Fibroblast of lung (primary cell): ENCODE results near the gene WASF3. TPM values are rescaled to one million over a fixed set of nuclear protein-coding genes. Genes with fewer than 3 reads are reported as not detected.

ENCODE experiments used
- DNase-seq, 2 donors: peaks; one replicate each; pipeline versions ENCODE4 v3.0.0 to v3.0.0-alpha.2; 2010; ENCODE audit warnings: low read depth in 2 of 2
- H2AFZ ChIP-seq: 2 replicates; pipeline ENCODE4 v1.5.1; 2012; ENCODE audit warnings: low read length, control low read depth, inconsistent platforms
- H3K27ac ChIP-seq: 2 replicates; pipeline ENCODE4 v1.5.1; 2011; ENCODE audit warnings: low read length, control low read depth; ENCODE audit not compliant: insufficient read depth
- H3K27me3 ChIP-seq: 2 replicates; pipeline ENCODE4 v1.5.1; 2011; ENCODE audit warnings: mild to moderate bottlenecking, low read length; ENCODE audit not compliant: control insufficient read depth, insufficient read depth
- H3K36me3 ChIP-seq: 2 replicates; pipeline ENCODE4 v1.5.1; 2011; ENCODE audit warnings: low read length; ENCODE audit not compliant: control insufficient read depth, insufficient read depth
- H3K4me1 ChIP-seq: 2 replicates; pipeline ENCODE4 v1.5.1; 2011; ENCODE audit warnings: low read length; ENCODE audit not compliant: control insufficient read depth, insufficient read depth; ENCODE audit errors: extremely low read depth
- H3K4me2 ChIP-seq: 2 replicates; pipeline ENCODE4 v1.5.1; 2011; ENCODE audit warnings: low read length, control low read depth; ENCODE audit not compliant: insufficient read depth; ENCODE audit errors: extremely low read depth
- H3K4me3 ChIP-seq, 4 experiments: fragments of 200-600 bp in 1 of 4; sonication (generic) in 1 of 4; replicated peaks in 1 of 4; 2 replicates each; pipeline ENCODE4 v1.5.1; 2011 to 2016; ENCODE audit warnings: low read length in 4 of 4, low read depth in 3 of 4, mild to moderate bottlenecking in 3 of 4, control low read depth in 2 of 4, inconsistent platforms in 1 of 4, mixed read lengths in 1 of 4; ENCODE audit not compliant: insufficient read depth in 1 of 4; ENCODE audit errors: control extremely low read depth in 1 of 4
- H3K79me2 ChIP-seq: 2 replicates; pipeline ENCODE4 v1.5.1; 2012; ENCODE audit warnings: mild to moderate bottlenecking, low read length, inconsistent platforms; ENCODE audit not compliant: control insufficient read depth, insufficient read depth
- H3K9ac ChIP-seq: 2 replicates; pipeline ENCODE4 v1.5.1; 2011; ENCODE audit warnings: mild to moderate bottlenecking, low read length, control low read depth; ENCODE audit not compliant: insufficient read depth
- H3K9me3 ChIP-seq: 2 replicates; pipeline ENCODE4 v1.5.1; 2012; ENCODE audit warnings: low read depth, low read length; ENCODE audit not compliant: control insufficient read depth, insufficient read depth
- H4K20me1 ChIP-seq: 2 replicates; pipeline ENCODE4 v1.5.1; 2011; ENCODE audit warnings: low read length; ENCODE audit not compliant: control insufficient read depth, insufficient read depth; ENCODE audit errors: extremely low read depth
- EZH2 ChIP-seq: IDR thresholded peaks from 2 replicates; pipeline ENCODE4 v1.5.1; 2012; ENCODE audit warnings: low read length, control low read depth, mild to moderate bottlenecking; ENCODE audit errors: missing control alignments
- polyA plus RNA-seq, 2 donors: library from polyadenylated mRNA; depleted of rRNA in 1 of 2; stranded (reverse) in 1 of 2; unstranded in 1 of 2; fragments of >200 nt; gene quantifications; 2 replicates each; pipeline ENCODE4 v1.2.1, GENCODE V29; 2011 to 2012; ENCODE audit warnings: missing spikeins in 1 of 2
- total RNA-seq: library from RNA; depleted of rRNA; stranded (reverse); fragments of >200 nt; gene quantifications from 2 replicates; pipeline ENCODE4 v1.2.1, GENCODE V29; 2014
- TF ChIP-seq, protein P1 (sequence below), 2 donors: IDR thresholded peaks in 1 of 2; conservative IDR thresholded peaks in 1 of 2; 1 replicate in 1 of 2; 2 replicates in 1 of 2; pipeline ENCODE4 v1.5.1; 2011 to 2012; ENCODE audit warnings: low read length in 2 of 2, control low read depth in 1 of 2, inconsistent platforms in 1 of 2, low read depth in 1 of 2, mild to moderate bottlenecking in 1 of 2

Gene WASF3
- total and polyA plus RNA-seq, 2 donors (not counting 1 experiment from before 2014, with no cell fraction given), result 18.2 to 19.5 TPM

DNA sequence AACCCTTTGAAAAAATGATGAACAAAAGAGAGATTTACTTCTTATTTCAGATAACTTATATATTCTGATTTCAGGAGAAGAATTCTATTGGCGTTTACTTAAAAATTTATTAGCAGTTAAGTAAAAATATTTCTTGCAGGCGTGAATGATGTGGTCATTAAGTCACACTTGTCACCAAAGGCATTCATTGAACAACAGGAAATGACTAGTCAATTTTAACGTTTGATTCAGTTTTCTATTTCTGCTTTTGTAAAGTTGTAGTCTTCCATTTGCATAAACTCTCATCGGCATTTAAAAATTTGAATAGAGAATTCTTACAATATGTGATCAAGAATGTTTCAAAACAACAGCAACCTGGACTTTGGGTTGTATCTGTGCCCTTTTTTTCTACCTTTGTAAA is 119.7 kb downstream of the WASF3 start:
- no peaks in the 10 kb centered on the region for H3K79me2 ChIP-seq
- no peak overlapping the region for H2AFZ ChIP-seq
- no peaks in the 10 kb centered on the region for H4K20me1 ChIP-seq
- DNase-seq, result no peak
- H3K4me1 ChIP-seq, result peaks cover 4% of the 10 kb centered on the region
- no peak overlapping the region for H3K9ac ChIP-seq
- no peak overlapping the region for H3K4me2 ChIP-seq
- no peak overlapping the region for H3K27ac ChIP-seq
- no peaks in the 10 kb centered on the region for H3K27me3 ChIP-seq
- H3K4me3 ChIP-seq, result no peak overlapping the region
- H3K9me3 ChIP-seq, result no peaks in the 10 kb centered on the region
- H3K36me3 ChIP-seq, result peaks cover 4% of the 10 kb centered on the region
- no peak for TF ChIP-seq EZH2
- TF ChIP-seq, protein P1, sequence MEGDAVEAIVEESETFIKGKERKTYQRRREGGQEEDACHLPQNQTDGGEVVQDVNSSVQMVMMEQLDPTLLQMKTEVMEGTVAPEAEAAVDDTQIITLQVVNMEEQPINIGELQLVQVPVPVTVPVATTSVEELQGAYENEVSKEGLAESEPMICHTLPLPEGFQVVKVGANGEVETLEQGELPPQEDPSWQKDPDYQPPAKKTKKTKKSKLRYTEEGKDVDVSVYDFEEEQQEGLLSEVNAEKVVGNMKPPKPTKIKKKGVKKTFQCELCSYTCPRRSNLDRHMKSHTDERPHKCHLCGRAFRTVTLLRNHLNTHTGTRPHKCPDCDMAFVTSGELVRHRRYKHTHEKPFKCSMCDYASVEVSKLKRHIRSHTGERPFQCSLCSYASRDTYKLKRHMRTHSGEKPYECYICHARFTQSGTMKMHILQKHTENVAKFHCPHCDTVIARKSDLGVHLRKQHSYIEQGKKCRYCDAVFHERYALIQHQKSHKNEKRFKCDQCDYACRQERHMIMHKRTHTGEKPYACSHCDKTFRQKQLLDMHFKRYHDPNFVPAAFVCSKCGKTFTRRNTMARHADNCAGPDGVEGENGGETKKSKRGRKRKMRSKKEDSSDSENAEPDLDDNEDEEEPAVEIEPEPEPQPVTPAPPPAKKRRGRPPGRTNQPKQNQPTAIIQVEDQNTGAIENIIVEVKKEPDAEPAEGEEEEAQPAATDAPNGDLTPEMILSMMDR (conservative IDR thresholded peaks at IDR 0.05 in 1 of 2, IDR thresholded peaks at IDR 0.05 in 1 of 2; ENCODE audit: low read depth in 1 of 2, low read length in 2 of 2), result no peak

DNA sequence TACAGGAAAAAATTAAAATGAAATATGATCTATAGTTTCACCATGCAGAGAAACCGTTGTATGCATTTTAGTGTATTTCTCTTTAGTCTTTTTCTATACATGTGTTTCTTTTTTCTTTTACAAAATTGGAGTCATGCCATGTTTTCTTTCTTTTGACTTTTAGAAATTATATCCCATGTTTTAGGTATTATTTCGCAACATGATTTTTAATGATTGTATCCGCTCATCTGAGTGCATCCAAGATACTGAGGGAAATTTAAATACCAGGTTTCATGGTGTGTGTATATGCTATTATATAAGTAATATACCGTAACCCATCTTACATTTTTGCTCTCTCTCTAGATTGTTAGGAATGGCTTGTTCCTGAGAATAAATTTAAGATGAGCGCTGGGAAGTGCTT is 120.8 kb downstream of the WASF3 start:
- Histone ChIP-seq H4K20me1 (no peaks in the 10 kb centered on the region), H3K4me1 (peaks cover 4% of the 10 kb centered on the region), H3K4me3 (no peak overlapping the region), H3K36me3 (peaks cover 7% of the 10 kb centered on the region), H3K9ac (no peak overlapping the region), H3K4me2 (no peak overlapping the region), H2AFZ (no peak overlapping the region), H3K27me3 (no peaks in the 10 kb centered on the region), H3K79me2 (no peaks in the 10 kb centered on the region), H3K9me3 (no peaks in the 10 kb centered on the region), H3K27ac (peak overlapping the region; percentile 77)
- TF ChIP-seq, protein P1 (conservative IDR thresholded peaks at IDR 0.05 in 1 of 2, IDR thresholded peaks at IDR 0.05 in 1 of 2; ENCODE audit: low read depth in 1 of 2, low read length in 2 of 2), result no peak
- no peak for TF ChIP-seq EZH2
- no peak for DNase-seq

DNA sequence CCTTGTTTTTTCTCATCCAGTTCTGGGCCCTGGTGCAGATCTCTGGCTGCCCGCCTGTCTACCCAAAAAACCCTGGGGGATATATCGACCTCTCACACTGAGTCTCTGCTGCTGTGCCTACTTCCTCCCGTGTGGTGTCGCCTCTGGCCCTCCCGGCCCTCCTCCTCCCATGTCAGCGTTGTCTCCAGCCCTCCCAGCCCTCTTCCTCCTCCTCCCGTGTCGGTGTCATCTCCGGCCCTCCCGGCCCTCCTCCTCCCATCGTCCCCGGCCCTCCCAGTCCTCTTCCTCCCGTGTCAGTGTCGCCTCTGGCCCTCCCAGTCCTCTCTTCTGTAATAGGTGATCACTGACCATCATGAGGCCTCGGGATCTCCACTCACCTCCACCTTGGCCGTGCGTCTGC is 121.3 kb downstream of the WASF3 start:
- Histone ChIP-seq H3K4me2 (no peak overlapping the region), H3K27ac (peak overlapping the region; percentile 77)
- DNase-seq, result no peak

More for the DNA sequence above, 121.3 kb downstream of the WASF3 start:
- Histone ChIP-seq H3K9me3 (no peaks in the 10 kb centered on the region), H3K36me3 (peaks cover 9% of the 10 kb centered on the region), H2AFZ (no peak overlapping the region), H3K79me2 (no peaks in the 10 kb centered on the region), H4K20me1 (no peaks in the 10 kb centered on the region), H3K9ac (no peak overlapping the region), H3K4me1 (peaks cover 4% of the 10 kb centered on the region), H3K27me3 (no peaks in the 10 kb centered on the region), H3K4me3 (no peak overlapping the region)
- TF ChIP-seq, protein P1 (conservative IDR thresholded peaks at IDR 0.05 in 1 of 2, IDR thresholded peaks at IDR 0.05 in 1 of 2; ENCODE audit: low read depth in 1 of 2, low read length in 2 of 2), result no peak
- TF ChIP-seq EZH2, result no peak
